NCI-H748 (cell line): Measurements from ENCODE around the gene LMF1.
"Not testable (repeated sequence)": the region's sequence is repeated elsewhere in the genome, so short reads cannot be mapped to it uniquely, and the experiment has no call there.

Experiments used
- DNase-seq: peaks from one replicate; lab custom pipeline; 2025; ENCODE audit not compliant: unreplicated experiment; lab: John Stamatoyannopoulos, UW

Gene LMF1

DNA sequence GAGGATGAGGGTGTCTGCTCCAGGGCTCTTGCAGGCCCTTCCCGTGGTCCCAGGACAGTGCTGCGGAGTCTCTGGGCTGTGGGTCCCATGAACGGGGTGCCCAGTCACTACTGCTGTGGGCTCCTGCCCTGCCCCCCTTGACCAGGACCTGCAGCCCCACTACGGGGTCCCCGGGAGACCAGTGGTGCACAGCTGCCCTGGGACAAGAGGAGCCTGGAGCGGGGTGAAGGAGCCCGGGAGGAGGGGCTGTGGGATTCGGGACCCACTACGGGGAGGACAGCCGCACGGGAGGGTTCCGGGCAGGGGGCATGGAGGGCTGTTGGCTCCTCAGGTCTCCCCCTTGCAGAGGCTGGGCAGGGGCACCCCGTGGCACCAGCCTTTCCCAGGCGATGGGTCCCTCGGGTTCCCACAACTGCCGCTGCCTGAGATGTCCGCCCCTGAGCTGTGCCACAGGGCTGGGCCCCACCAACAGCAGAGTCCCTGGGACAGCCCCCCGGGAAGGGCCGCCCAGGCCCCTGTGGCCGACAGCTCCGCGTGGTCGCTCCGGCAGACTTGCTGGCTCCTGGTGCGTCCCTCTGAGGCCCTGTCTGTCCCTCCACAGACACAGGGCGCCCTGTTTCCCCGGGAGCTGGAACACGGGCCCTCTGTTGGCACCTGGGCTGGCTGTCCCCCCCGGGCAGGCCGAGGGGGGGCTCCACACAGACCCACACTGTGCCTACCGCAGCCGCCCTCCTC lies 118.2 kb downstream of the LMF1 start:
- no peak for DNase-seq

- DNase-seq = no peak
Observed at GRCh38 chr16:851871-852270, 118.9 kb downstream of the LMF1 start.

GRCh38 chr16:851209-851810 lies 119.5 kb downstream of the LMF1 start:
- no peak for DNase-seq

DNA sequence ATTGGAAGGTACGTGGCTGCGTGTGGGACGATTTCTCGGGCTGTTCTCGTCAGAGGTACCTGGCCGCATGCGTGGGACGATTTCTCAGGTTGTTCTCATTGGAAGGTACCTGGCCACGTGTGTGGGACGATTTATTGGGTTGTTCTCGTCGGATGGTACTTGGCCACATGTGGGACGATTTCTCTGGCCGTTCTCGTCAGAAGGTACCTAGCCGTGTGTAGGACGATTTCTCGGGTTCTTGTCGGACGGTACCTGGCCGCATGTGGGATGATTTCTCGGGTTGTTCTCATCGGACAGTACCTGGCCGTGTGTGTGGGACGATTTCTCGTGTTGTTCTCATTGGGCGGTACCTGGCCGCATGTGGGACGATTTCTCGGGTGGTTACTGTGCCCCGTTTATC lies 120.1 kb downstream of the LMF1 start:
- no peak for DNase-seq

- DNase-seq = no peak
Observed at GRCh38 chr16:848510-849253, 122.1 kb downstream of the LMF1 start.

DNA sequence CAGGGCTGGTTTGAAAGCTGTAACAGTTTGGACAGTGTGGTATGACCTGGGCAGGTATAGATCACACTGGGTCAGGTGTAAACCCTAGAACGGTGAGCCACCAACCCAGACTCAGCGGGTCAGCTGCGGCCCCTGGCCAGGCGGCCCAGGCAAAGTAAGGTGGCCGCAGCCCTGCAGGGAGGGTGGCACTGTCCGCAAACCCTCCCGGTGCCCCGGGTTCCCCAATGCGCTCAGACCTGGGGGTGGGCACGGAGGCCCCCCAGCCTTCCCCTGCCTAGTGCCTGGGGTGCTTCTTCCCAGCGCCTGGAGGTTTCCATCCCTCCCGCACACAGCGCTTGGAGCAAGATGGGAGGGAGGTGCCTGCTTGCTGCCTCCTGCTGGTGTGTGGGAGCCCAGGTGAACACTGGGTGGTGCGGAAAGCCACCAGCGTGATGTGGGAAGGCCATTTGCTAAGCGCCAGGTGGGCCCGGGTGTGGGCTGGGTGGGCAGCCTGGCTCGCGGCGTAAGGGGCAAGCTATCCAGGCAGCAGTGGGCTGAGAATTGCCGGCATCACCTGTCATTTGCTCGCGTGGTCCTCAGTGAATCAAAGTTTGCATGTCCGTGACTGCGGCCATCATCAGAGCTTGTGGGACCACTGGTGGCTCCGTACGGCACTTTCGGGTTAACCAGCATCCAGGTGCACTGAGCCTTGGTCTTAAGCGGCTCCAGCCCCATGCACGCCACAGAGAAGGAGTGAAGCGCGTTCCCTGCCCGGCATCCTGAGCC lies 122.9 kb downstream of the LMF1 start:
- DNase-seq = no peak

DNA sequence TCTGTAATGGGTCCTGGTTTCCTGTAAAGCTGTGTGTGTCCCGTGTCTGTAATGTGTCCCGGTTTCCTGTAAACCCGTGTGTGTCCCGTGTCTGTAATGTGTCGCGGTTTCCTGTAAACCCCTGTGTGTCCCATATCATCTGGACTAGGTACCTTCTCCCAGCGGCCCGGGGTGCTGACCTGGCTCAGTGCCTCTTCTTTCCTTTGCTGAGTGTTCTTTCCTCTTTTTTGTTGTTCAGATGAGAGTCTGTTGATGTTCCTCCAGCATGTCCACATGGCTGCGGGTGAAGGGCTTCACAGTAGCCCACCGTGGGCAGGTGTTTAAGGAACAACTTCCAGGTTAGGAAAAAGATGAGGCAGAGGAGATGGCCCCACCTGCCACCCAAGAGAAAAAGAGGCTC lies 123.6 kb downstream of the LMF1 start:
- no peak for DNase-seq

GRCh38 chr16:845351-845745 lies 125.4 kb downstream of the LMF1 start:
- DNase-seq = no peak

DNA sequence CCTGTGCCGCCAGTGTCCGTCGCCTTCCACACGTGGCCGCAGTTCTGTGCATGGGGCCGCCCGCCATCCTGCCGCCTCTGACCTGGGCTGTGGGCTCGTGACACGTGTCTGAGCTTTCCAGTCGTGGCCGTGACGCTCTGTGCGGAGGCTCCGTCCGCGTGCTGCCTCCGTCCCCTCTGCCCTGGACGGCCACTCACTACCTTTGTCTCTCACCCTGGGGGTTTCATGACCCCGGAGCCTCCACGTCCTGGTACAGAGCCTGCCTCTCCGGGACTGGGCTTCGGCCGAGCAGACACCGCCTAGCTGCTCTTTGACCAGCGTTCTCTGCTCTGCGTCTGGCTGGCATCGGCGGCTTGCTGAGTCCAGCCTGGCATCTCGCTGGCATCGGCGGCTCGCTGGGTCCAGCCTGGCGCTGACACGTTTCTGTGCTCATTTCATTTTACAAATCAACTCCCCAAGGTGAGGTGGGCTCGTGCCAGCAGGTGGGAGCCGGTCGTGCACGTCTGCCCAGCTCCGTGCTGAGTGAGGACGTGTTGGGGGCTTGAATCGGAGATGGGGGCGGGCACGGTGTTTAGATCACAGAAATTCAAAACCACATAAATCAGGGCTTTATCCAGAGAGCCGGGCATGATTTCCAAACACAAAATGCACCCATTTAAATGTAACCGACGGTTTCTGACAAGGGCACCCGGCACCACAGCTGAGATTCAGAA lies 126.0 kb downstream of the LMF1 start:
- no peak for DNase-seq

DNA sequence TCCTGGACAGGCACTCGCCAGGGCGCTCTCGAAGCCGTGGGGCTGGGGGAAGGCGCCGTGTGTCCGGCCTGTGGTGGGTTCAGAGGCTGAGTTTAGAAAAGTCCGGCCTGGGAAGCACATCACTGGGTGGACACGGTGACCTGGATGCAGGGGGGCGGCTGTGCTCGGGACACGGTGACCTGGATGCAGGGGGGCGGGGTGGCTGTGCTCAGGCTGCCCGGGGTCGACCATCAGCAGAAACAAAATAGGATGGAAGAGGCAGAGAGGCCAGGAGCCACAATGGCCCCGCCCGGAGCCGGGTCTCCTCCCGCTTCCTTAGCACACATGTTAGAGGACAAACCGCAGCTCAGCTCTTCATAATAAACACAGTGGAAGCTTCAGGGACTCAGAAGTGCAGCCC lies 127.0 kb downstream of the LMF1 start:
- DNase-seq = no peak

DNA sequence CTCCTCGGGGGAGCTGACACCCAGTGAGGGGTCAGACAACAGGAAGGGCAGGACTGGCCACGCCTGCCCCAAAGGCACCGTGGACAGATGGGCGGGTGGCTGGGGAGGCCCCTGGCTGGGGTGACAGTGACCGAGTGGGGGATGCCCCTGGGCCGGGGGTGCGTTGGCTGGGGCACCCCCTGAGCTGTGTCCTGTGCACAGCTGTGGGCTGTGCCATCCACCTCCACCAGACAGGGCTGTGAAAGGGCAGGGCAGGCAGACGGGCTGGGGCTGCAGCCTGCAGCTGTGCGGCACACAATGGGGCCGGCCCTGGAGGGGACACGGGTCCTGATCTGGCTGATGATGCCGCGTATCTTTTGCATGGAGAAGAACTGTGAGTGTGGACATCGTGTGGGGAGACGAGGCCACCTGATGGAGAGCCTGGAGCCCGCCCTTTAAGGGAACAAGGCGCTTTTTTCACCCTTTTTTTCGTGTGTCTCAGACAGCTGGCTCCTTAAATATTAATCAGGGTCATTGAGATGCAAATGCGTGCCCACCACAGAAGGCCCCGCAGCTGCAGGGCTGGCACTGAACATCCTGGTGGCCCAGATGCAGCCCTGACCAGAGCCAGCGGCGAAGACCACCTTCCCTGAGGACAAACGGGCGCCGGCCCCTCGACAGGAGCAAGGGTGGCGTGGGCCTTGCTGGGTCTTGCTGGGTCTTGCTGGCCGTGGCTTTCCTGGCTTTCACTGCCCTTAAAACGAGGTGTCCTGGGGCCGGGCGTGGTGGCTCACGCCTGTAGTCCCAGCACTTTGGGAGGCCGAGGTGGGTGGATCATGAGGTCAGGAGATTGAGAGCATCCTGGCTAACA lies 127.8 kb downstream of the LMF1 start:
- DNase-seq = no peak

DNA sequence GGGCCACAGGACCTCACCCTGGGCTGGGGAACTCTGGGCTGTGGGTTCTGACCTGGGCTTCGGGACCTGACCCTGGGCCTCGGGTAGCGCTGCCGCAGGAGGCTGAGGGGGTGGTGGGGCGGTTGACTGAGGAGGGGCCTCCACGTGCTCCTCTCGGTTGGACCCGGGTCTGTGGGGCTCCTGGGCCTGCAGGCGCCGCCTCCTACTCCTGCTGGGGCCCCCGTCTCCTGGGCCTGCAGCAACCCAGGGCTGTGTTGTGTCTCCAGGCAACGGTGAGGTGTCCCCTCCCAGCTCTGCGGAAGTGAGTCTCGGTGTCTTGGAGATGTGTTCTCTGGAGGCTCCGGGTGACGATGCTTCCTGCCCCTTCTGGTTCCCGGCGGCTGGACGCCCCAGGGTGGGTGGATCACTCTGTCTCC lies 128.7 kb downstream of the LMF1 start:
- no peak for DNase-seq

DNA sequence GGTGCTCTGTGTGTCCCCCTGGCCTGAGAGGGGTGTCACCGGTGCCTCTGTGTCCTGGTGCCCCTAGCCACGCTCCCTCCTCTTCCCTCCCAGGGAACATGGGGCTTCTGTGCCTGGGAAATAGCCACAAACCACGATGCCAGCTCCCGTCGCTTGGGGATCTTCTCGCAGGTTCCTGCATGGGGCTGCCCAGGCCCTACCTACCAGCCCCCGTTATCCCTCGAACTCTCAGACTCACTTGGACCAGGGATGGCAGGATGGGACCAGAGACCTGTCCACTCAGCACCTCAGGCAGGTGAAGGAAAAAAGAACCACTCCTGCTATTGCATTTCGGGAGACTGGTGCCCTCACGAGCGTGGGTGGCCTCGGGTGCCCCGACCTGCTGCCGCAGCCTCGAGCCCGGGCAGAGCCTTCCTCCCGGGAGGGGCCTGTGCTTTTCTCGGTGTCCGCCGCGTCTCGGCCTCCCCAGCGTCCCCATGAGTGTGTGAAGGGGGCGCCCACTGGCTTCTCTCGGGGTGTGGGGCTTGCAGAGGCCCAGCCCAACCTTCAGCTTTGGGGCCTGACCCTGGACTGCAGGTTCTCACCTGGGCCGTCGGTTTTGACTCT lies 129.2 kb downstream of the LMF1 start:
- no peak for DNase-seq

GRCh38 chr16:840561-841454 lies 130.0 kb downstream of the LMF1 start:
- DNase-seq = no peak

- no peak for DNase-seq
Observed at GRCh38 chr16:839643-840408, 131.0 kb downstream of the LMF1 start.

DNA sequence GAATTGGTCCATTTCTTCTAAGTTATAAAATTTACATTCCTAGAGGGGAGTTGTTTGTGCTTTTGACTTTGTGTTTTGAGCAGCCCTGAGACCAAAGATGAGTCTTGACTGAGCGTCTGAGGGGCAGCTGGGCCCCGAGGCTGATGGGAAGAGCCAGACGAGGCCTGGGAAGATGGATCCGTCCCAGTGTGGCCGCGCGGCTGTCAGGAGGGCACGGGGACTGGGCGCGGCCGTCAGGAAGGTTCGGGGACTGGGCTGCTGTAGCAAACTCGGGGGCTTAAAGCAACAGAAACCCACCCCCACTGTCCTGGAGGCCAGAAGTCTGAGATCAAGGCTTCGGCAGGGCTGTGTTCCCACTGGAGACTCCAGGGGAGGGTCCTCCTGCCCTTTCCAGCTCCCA lies 132.0 kb downstream of the LMF1 start:
- DNase-seq = no peak

GRCh38 chr16:836822-837221 lies 134.0 kb downstream of the LMF1 start:
- not testable (repeated sequence) for DNase-seq

DNA sequence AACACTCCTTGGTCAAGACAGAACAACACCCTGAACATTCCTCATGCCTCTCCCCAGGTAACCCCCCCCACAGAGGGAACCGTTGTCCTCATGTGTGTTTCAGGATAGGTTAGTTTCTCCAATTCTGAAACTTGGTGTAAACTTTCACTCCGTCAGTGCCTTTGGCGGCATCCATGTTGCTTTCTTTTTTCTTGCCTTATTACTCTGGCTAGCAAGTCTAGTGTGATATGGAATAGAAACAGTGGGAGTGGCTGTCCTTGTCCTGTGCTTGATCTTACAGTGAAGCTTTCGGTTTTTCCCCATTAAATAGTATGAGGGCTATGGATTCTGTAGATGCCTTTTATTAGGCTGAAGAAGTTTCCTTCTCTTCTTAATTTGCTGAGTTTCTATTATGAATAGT lies 134.6 kb downstream of the LMF1 start:
- no peak for DNase-seq
